NCI-H1092 (cell line): Measurements from ENCODE around the gene IL34.

ENCODE experiments used
- DNase-seq: peaks from one replicate; lab custom pipeline; 2025; lab: John Stamatoyannopoulos, UW

Gene IL34

GRCh38 chr16:70702624-70703023, 56.3 kb downstream of the IL34 start:
- DNase-seq: no peak

GRCh38 chr16:70703041-70703834, 56.9 kb downstream of the IL34 start:
- DNase-seq: peak; percentile 31

GRCh38 chr16:70703835-70704381, 57.5 kb downstream of the IL34 start:
- DNase-seq: no peak

- no peak for DNase-seq
Observed at GRCh38 chr16:70704586-70704985, 58.2 kb downstream of the IL34 start.

GRCh38 chr16:70705056-70705455, 58.7 kb downstream of the IL34 start:
- no peak for DNase-seq

- no peak for DNase-seq
Observed at GRCh38 chr16:70706948-70707465, 60.6 kb downstream of the IL34 start.

DNA sequence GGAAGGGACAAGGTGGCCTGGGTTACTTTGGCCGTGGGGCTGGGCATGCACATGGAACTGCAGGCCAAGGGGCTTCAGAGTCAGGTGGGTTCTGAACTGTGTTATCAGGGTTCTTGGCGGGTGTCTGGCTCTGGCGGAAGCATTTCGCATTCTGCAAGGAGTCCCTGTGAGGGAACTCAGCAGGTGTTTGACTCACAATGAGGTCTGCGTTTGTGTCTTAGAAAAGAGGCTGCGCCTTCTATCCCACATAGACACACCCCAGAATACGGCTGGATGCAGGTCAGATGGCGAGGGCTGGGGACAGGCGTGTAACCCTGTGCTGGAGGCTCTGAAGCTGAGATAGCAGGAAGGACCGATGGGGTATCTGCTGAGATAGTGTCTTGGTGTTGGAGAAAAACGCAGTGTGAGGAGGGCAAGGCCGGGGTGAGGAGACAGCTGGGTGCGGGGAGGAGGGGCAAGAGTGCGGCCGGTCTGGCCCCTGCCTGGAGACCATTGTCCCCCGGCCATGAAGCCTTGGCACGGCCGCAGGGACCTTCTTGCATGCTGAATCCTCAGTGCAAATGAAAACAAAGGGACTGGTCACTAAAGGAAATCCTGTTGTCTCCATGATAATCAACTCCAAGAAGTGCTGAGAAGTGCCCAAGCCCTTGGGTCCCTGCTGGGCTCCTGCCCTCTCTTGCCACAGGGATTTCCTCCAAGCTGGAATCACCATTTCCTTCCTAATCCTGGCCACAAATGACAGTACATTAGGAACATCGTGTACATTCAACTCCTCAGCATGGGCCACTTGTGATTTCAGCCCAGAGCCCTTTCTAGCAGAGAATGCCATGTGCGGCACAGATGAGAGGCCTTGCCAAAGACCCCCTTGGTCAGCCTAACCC, 62.2 kb downstream of the IL34 start:
- DNase-seq: no peak

DNA sequence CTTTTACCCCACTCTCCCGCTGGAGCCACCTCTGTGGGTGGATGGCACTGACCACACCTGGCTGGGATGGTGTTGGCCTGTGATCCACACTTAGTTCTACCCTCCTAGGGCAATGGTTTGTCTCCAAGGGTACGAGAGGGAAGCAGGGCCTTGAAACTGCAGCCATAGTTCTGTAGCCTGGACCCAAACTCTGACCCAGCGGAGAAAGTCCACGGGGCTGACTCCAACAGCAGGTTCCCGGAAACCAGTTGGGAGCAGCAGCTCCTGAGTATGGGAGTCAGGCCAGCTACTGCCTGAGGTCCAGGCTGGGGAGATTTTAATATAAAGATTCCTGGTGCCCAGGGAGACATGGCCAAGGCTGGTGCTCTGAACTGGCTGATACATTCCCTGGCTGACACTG, 63.1 kb downstream of the IL34 start:
- DNase-seq: no peak

DNA sequence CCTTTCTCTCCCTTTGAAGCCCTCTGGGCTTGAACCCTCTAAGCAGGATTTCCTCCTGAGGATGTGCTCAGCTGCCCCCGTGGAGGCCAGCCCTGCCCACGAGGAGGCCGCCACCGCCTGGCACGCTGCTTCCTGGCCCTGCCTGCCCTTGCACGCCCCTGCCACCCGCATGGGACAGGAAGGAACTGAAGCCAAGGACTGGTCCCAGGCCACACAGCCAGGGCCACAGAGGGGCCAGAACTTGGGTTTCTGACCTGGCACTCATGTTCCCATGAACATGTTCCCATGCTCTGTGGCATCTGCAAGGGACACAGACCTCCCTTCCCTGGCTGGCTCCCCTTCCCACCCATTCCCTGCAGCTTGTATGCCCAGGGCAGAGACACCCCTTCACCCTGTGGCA, 63.6 kb downstream of the IL34 start:
- no peak for DNase-seq
